ENCODE data around the gene GLI2. TPM values are rescaled to one million over a fixed set of nuclear protein-coding genes. Genes with fewer than 3 reads are reported as not detected.

GLI2 gene
- total and polyA plus RNA-seq, 2 donors (not counting 1 experiment from before 2014, with no cell fraction given), result not detected

- Histone ChIP-seq H3K4me1 (ENCODE audit: control insufficient read depth in 2 of 2, insufficient read depth in 2 of 2, low read length in 2 of 2) (peaks cover 0 to 4% of the 10 kb centered on the region in 2 donors), H3K27ac (ENCODE audit: low read length in 2 of 2) (no peak overlapping the region), H3K27me3 (replicated peaks in 1 of 4; ENCODE audit: control extremely low read depth in 1 of 4, control insufficient read depth in 3 of 4, insufficient read depth in 4 of 4, low read length in 3 of 4) (peaks cover 0 to 20% (median 8%) of the 10 kb centered on the region in 4 experiments), H4K20me1 (ENCODE audit: control insufficient read depth, insufficient read depth, low read length, poor library complexity, severe bottlenecking) (no peaks in the 10 kb centered on the region), H3K4me2 (replicated peaks; ENCODE audit: low read depth, low read length, poor library complexity, severe bottlenecking) (no peak overlapping the region), H3K9ac (ENCODE audit: low read length) (no peak overlapping the region), H3K9me3 (ENCODE audit: control extremely low read depth in 1 of 3, control insufficient read depth in 2 of 3, insufficient read depth in 1 of 3, low read length in 2 of 3) (peaks cover 0 to under 1% (median 0%) of the 10 kb centered on the region in 3 donors), H3K4me3 (ENCODE audit: control extremely low read depth in 1 of 5, extremely low read depth in 1 of 5, insufficient read depth in 1 of 5, low read depth in 2 of 5, low read length in 4 of 5) (no peak overlapping the region), H3K79me2 (ENCODE audit: control insufficient read depth, insufficient read depth, low read length) (no peaks in the 10 kb centered on the region), H3K36me3 (replicated peaks in 1 of 2; ENCODE audit: control extremely low read depth in 1 of 2, control insufficient read depth in 1 of 2, extremely low read depth in 1 of 2, insufficient read depth in 2 of 2, low read length in 1 of 2) (no peaks in the 10 kb centered on the region), H2AFZ (ENCODE audit: insufficient read depth, low read depth, low read length, poor library complexity, severe bottlenecking) (no peak overlapping the region)
- peaks cover 53% of the 10 kb centered on the region for H3K27me3 Mint-ChIP-seq
- H3K9me3 Mint-ChIP-seq (ENCODE audit: insufficient read depth), result no peaks in the 10 kb centered on the region
- intact Hi-C loops (cut with micrococcal nuclease), result no loop called here
- H3K4me3 Mint-ChIP-seq, result no peak overlapping the region
- H3K4me1 Mint-ChIP-seq, result peaks cover 2% of the 10 kb centered on the region
- 33% methylated on average over 1 of the region's 4 CpGs for WGBS (ENCODE audit: insufficient coverage)
- H3K27ac Mint-ChIP-seq, result no peak overlapping the region
- ATAC-seq (ENCODE audit: low read depth) (no peak), DNase-seq (no peak)
- ChIA-PET CTCF (interaction anchor here (0.7 kb wide), 1 partner anchor 14 kb away, joined by 4 read pairs; no protein-coding TSS in a partner anchor), POLR2A (no interaction called here)
- TF ChIP-seq EZH2 (IDR thresholded peaks at IDR 0.05; ENCODE audit: borderline replicate concordance, insufficient read depth, low read depth, low read length, poor library complexity, severe bottlenecking), result no peak
- TF ChIP-seq, protein P1, sequence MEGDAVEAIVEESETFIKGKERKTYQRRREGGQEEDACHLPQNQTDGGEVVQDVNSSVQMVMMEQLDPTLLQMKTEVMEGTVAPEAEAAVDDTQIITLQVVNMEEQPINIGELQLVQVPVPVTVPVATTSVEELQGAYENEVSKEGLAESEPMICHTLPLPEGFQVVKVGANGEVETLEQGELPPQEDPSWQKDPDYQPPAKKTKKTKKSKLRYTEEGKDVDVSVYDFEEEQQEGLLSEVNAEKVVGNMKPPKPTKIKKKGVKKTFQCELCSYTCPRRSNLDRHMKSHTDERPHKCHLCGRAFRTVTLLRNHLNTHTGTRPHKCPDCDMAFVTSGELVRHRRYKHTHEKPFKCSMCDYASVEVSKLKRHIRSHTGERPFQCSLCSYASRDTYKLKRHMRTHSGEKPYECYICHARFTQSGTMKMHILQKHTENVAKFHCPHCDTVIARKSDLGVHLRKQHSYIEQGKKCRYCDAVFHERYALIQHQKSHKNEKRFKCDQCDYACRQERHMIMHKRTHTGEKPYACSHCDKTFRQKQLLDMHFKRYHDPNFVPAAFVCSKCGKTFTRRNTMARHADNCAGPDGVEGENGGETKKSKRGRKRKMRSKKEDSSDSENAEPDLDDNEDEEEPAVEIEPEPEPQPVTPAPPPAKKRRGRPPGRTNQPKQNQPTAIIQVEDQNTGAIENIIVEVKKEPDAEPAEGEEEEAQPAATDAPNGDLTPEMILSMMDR (IDR thresholded peaks at IDR 0.05), result no peak
Observed at GRCh38 chr2:120694034-120694433, 41.6 kb upstream of the GLI2 start.

GRCh38 chr2:120697471-120697870, 38.2 kb upstream of the GLI2 start:
- Histone ChIP-seq H3K27me3 (replicated peaks in 1 of 4; ENCODE audit: control extremely low read depth in 1 of 4, control insufficient read depth in 3 of 4, insufficient read depth in 4 of 4, low read length in 3 of 4) (peaks cover 0 to 20% (median 8%) of the 10 kb centered on the region in 4 experiments), H3K79me2 (ENCODE audit: control insufficient read depth, insufficient read depth, low read length) (no peaks in the 10 kb centered on the region), H2AFZ (ENCODE audit: insufficient read depth, low read depth, low read length, poor library complexity, severe bottlenecking) (no peak overlapping the region), H3K36me3 (replicated peaks in 1 of 2; ENCODE audit: control extremely low read depth in 1 of 2, control insufficient read depth in 1 of 2, extremely low read depth in 1 of 2, insufficient read depth in 2 of 2, low read length in 1 of 2) (no peaks in the 10 kb centered on the region), H3K27ac (ENCODE audit: low read length in 2 of 2) (no peak overlapping the region), H3K4me3 (ENCODE audit: control extremely low read depth in 1 of 5, extremely low read depth in 1 of 5, insufficient read depth in 1 of 5, low read depth in 2 of 5, low read length in 4 of 5) (no peak overlapping the region), H3K4me2 (replicated peaks; ENCODE audit: low read depth, low read length, poor library complexity, severe bottlenecking) (no peak overlapping the region), H3K4me1 (ENCODE audit: control insufficient read depth in 2 of 2, insufficient read depth in 2 of 2, low read length in 2 of 2) (peaks cover 0 to 4% of the 10 kb centered on the region in 2 donors), H3K9ac (ENCODE audit: low read length) (no peak overlapping the region), H3K9me3 (ENCODE audit: control extremely low read depth in 1 of 3, control insufficient read depth in 2 of 3, insufficient read depth in 1 of 3, low read length in 2 of 3) (peaks cover 0 to 7% (median 0%) of the 10 kb centered on the region in 3 donors), H4K20me1 (ENCODE audit: control insufficient read depth, insufficient read depth, low read length, poor library complexity, severe bottlenecking) (no peaks in the 10 kb centered on the region)
- DNase-seq, result no peak
- H3K4me3 Mint-ChIP-seq, result no peak overlapping the region
- ChIA-PET CTCF (interaction anchor here (1.3 kb wide), 1 partner anchor 20 kb away, joined by 3 read pairs; no protein-coding TSS in a partner anchor), POLR2A (no interaction called here)
- no peaks in the 10 kb centered on the region for H3K9me3 Mint-ChIP-seq (ENCODE audit: insufficient read depth)
- no peak overlapping the region for H3K27ac Mint-ChIP-seq
- 100% methylated on average over 1 of the region's 2 CpGs for WGBS (ENCODE audit: insufficient coverage)
- no peak for ATAC-seq (ENCODE audit: low read depth)
- no peak for TF ChIP-seq EZH2 (IDR thresholded peaks at IDR 0.05; ENCODE audit: borderline replicate concordance, insufficient read depth, low read depth, low read length, poor library complexity, severe bottlenecking)
- TF ChIP-seq, protein P1 (IDR thresholded peaks at IDR 0.05), result no peak
- peaks cover 2% of the 10 kb centered on the region for H3K4me1 Mint-ChIP-seq
- peaks cover 46% of the 10 kb centered on the region for H3K27me3 Mint-ChIP-seq
- intact Hi-C loops (cut with micrococcal nuclease), result no loop called here

Data from B cell (primary cell).